HepG2 (cell line): ENCODE data around the gene HS3ST3B1. TPM values are rescaled to one million over a fixed set of nuclear protein-coding genes. Genes with fewer than 3 reads are reported as not detected.

Experiments used
- CREB1 ChIP-seq, 2 experiments: fragments of 450-650 bp in 1 of 2; IDR thresholded peaks; 2 replicates each; pipeline ENCODE4 v1.6.1; 2016 to 2017; ENCODE audit warnings: control low read depth in 1 of 2, mild to moderate bottlenecking in 1 of 2, missing compliant biosample characterization in 1 of 2, missing genetic modification characterization in 1 of 2
- DRAP1 ChIP-seq: IDR thresholded peaks from 2 replicates; pipeline ENCODE4 v1.6.1; 2016; ENCODE audit warnings: missing genetic modification reagents, missing compliant biosample characterization
- ETV5 ChIP-seq: IDR thresholded peaks from 2 replicates; pipeline ENCODE4 v1.6.1; 2018; ENCODE audit warnings: missing biosample characterization, missing genetic modification reagents, inconsistent platforms, borderline replicate concordance
- FIP1L1 ChIP-seq: fragments of 200-400 bp; formaldehyde crosslinking; IDR thresholded peaks from 2 replicates; pipeline ENCODE4 v1.6.1; 2018; ENCODE audit warnings: low read depth, mild to moderate bottlenecking, low read length, moderate library complexity, borderline replicate concordance; ENCODE audit not compliant: insufficient read depth
- MIER2 ChIP-seq: IDR thresholded peaks from 2 replicates; pipeline ENCODE4 v1.6.1; 2016; ENCODE audit warnings: missing biosample characterization, missing genetic modification reagents
- RARA ChIP-seq: IDR thresholded peaks from 2 replicates; pipeline ENCODE4 v1.6.1; 2016; ENCODE audit warnings: missing genetic modification reagents, missing compliant biosample characterization
- RBM22 ChIP-seq: fragments of 200-400 bp; formaldehyde crosslinking; optimal IDR thresholded peaks from 2 replicates; pipeline ENCODE3; 2017; ENCODE audit warnings: mild to moderate bottlenecking, low read length, moderate library complexity
- RFXAP ChIP-seq: sonication (generic); formaldehyde crosslinking; IDR thresholded peaks from 2 replicates; pipeline ENCODE4 v1.4.0; 2020; ENCODE audit warnings: missing genetic modification reagents, borderline replicate concordance
- SMARCE1 ChIP-seq: fragments of 450-650 bp; IDR thresholded peaks from 2 replicates; pipeline ENCODE4 v1.6.1; 2017; ENCODE audit warnings: borderline replicate concordance
- TFE3 ChIP-seq: IDR thresholded peaks from 2 replicates; pipeline ENCODE4 v1.6.1; 2016
- THRA ChIP-seq: sonication (generic); formaldehyde crosslinking; IDR thresholded peaks from 2 replicates; pipeline ENCODE4 v1.4.0; 2020; ENCODE audit warnings: missing genetic modification reagents, borderline replicate concordance
- TMF1 ChIP-seq: sonication (generic); formaldehyde crosslinking; IDR thresholded peaks from 2 replicates; pipeline ENCODE4 v1.8.1; 2022; ENCODE audit warnings: low read depth, missing genetic modification reagents
- ZBED4 ChIP-seq: sonication (generic); formaldehyde crosslinking; IDR thresholded peaks from 2 replicates; pipeline ENCODE4 v1.4.0; 2020; ENCODE audit warnings: missing genetic modification reagents, borderline replicate concordance
- ZBTB20 ChIP-seq: sonication (generic); formaldehyde crosslinking; IDR thresholded peaks from 2 replicates; pipeline ENCODE4 v1.8.1; 2023; ENCODE audit warnings: missing genetic modification reagents, low read depth, mild to moderate bottlenecking, borderline replicate concordance
- ZFP90 ChIP-seq: sonication (generic); formaldehyde crosslinking; IDR thresholded peaks from 2 replicates; pipeline ENCODE4 v1.8.0; 2022; ENCODE audit warnings: missing genetic modification reagents, mild to moderate bottlenecking, inconsistent platforms, borderline replicate concordance
- ZHX1 ChIP-seq: sonication (generic); formaldehyde crosslinking; IDR thresholded peaks from 2 replicates; pipeline ENCODE4 v1.8.1; 2022; ENCODE audit warnings: low read depth, mild to moderate bottlenecking, missing genetic modification reagents
- ZNF24 ChIP-seq: fragments of 450-650 bp; IDR thresholded peaks from 2 replicates; pipeline ENCODE4 v1.6.1; 2017; ENCODE audit warnings: antibody characterized with exemption, mild to moderate bottlenecking
- ZNF282 ChIP-seq: fragments of 450-650 bp; IDR thresholded peaks from 2 replicates; pipeline ENCODE4 v1.6.1; 2018; ENCODE audit not compliant: partially characterized antibody
- ZNF652 ChIP-seq: IDR thresholded peaks from 2 replicates; pipeline ENCODE4 v1.6.1; 2016; ENCODE audit warnings: low read depth, borderline replicate concordance
- ZSCAN12 ChIP-seq: sonication (generic); formaldehyde crosslinking; IDR thresholded peaks from 2 replicates; pipeline ENCODE4 v1.9.0; 2021; ENCODE audit warnings: mild to moderate bottlenecking, missing genetic modification reagents
- polyA plus RNA-seq, 8 experiments: library from polyadenylated mRNA; depleted of rRNA in 3 of 8; stranded (reverse) in 7 of 8; unstranded in 1 of 8; fragments of >200 nt; fragmentation: Illumina TruSeq in 4 of 8; extraction: Trizol in 4 of 8; gene quantifications; 2 replicates each; pipeline versions ENCODE4 v1.2.1 to v1.2.3, GENCODE V29; 2011 to 2016; ENCODE audit warnings: low read depth in 4 of 8, missing spikeins in 1 of 8, mixed read lengths in 1 of 8; ENCODE audit not compliant: insufficient read depth in 1 of 8
- total RNA-seq, 5 experiments: library from RNA; depleted of rRNA; stranded (reverse); fragments of >200 nt; fragmentation: Illumina TruSeq; extraction: Trizol; gene quantifications; 2 replicates each; pipeline ENCODE4 v1.2.3, GENCODE V29; 2016; ENCODE audit warnings: low read depth in 1 of 5

The HS3ST3B1 gene
- total and polyA plus RNA-seq, 2 of the 13 experiments (the other 11 are each of a cell fraction or from before 2014, with no cell fraction given), result 15.7 to 39.5 TPM

- TF ChIP-seq TFE3 (CRISPR knock-in tag), result 0 out of 2 replicates have a peak, but pooled peaks have one; percentile 49
- TF ChIP-seq ZNF24, result no peak
- TF ChIP-seq RBM22, result peak; percentile 66
- peak; percentile 51 for TF ChIP-seq RFXAP
- TF ChIP-seq MIER2 (CRISPR knock-in tag), result no peak
- no peak for TF ChIP-seq ZBED4 (CRISPR knock-in tag)
- TF ChIP-seq RARA, result peak; percentile 75
- no peak for TF ChIP-seq ZHX1 (CRISPR knock-in tag)
- peak; percentile 97 for TF ChIP-seq DRAP1 (CRISPR knock-in tag)
- TF ChIP-seq ZNF282, result no peak
- peak; percentile 94 for TF ChIP-seq THRA (CRISPR knock-in tag)
- no peak for TF ChIP-seq FIP1L1
- peak; percentile 59; the same call in 1 of the 2 replicates for TF ChIP-seq ETV5
- no peak for TF ChIP-seq ZFP90 (CRISPR knock-in tag)
- TF ChIP-seq ZNF652 (CRISPR knock-in tag), result no peak
- TF ChIP-seq TMF1 (CRISPR knock-in tag), result no peak
- TF ChIP-seq CREB1 (IDR thresholded peaks at IDR 0.05), result no peak
- TF ChIP-seq CREB1 (CRISPR knock-in tag; IDR thresholded peaks at IDR 0.05), result no peak
- TF ChIP-seq SMARCE1, result no peak
- TF ChIP-seq ZSCAN12, result no peak
- no peak for TF ChIP-seq ZBTB20
Observed at GRCh38 chr17:14373614-14374259, 72.9 kb downstream of the HS3ST3B1 start (continued).
